SK-N-SH (cell line): Measurements from ENCODE around the gene DCTD.

Source experiments
- CTCF ChIP-seq: fragments of 200-600 bp; sonication (generic); IDR thresholded peaks from 2 replicates; pipeline ENCODE4 v1.6.1; 2017; ENCODE audit warnings: antibody characterized with exemption, mild to moderate bottlenecking, moderate library complexity
- EP300 ChIP-seq, 2 experiments: IDR thresholded peaks; 2 replicates each; pipeline versions ENCODE4 v1.4.0 to v1.6.1; 2012; ENCODE audit warnings: borderline replicate concordance in 1 of 2, low read depth in 1 of 2, low read length in 1 of 2
- RCOR1 ChIP-seq: fragments of 150-350 bp; IDR thresholded peaks from 2 replicates; pipeline ENCODE4 v1.6.1; 2017; ENCODE audit warnings: antibody characterized with exemption, low read length
- TAF1 ChIP-seq: IDR thresholded peaks from 2 replicates; pipeline ENCODE4 v1.6.1; 2012; ENCODE audit warnings: low read depth, mild to moderate bottlenecking, low read length, moderate library complexity, borderline replicate concordance
- TCF12 ChIP-seq: IDR thresholded peaks from 2 replicates; pipeline ENCODE4 v1.4.0; 2012
- USF1 ChIP-seq: IDR thresholded peaks from 2 replicates; pipeline ENCODE4 v1.4.0; 2012; ENCODE audit warnings: low read depth, borderline replicate concordance

GRCh38 chr4:182955411-182955810, 38.2 kb upstream of the DCTD start:
- no peak for TF ChIP-seq CTCF
- TF ChIP-seq USF1: no peak
- TF ChIP-seq TCF12: no peak
- TF ChIP-seq RCOR1: no peak
- no peak for TF ChIP-seq TAF1
- no peak for TF ChIP-seq EP300 (IDR thresholded peaks at IDR 0.05; ENCODE audit: borderline replicate concordance in 1 of 2, low read depth in 1 of 2, low read length in 1 of 2)
